Mammary epithelial cell (primary cell): ENCODE results near the gene SKI.

Source experiments
- CTCF ChIP-seq, 2 donors: IDR thresholded peaks in 1 of 2; conservative IDR thresholded peaks in 1 of 2; 2 replicates each; pipeline ENCODE4 v1.5.1; 2011 to 2012; ENCODE audit warnings: inconsistent platforms in 2 of 2, low read length in 2 of 2, mild to moderate bottlenecking in 2 of 2, control low read depth in 1 of 2, low read depth in 1 of 2; ENCODE audit not compliant: insufficient read depth in 1 of 2; ENCODE audit errors: extremely low read depth in 1 of 2
- EZH2 ChIP-seq: IDR thresholded peaks from 2 replicates; pipeline ENCODE4 v1.6.1; 2012; ENCODE audit warnings: low read length, inconsistent platforms, borderline replicate concordance

GRCh38 chr1:2196901-2197638, 31.0 kb upstream of the SKI start:
- TF ChIP-seq CTCF (conservative IDR thresholded peaks at IDR 0.05 in 1 of 2, IDR thresholded peaks at IDR 0.05 in 1 of 2; ENCODE audit: extremely low read depth in 1 of 2, insufficient read depth in 1 of 2, low read depth in 1 of 2, low read length in 2 of 2) (no peak), EZH2 (no peak)
